ENCODE data around the gene BIRC7. TPM values are rescaled to one million over a fixed set of nuclear protein-coding genes. Genes with fewer than 3 reads are reported as not detected.

Gene BIRC7
- total and polyA plus RNA-seq, 2 donors from 2014 or later = 0.30 to 4.0 TPM

DNA sequence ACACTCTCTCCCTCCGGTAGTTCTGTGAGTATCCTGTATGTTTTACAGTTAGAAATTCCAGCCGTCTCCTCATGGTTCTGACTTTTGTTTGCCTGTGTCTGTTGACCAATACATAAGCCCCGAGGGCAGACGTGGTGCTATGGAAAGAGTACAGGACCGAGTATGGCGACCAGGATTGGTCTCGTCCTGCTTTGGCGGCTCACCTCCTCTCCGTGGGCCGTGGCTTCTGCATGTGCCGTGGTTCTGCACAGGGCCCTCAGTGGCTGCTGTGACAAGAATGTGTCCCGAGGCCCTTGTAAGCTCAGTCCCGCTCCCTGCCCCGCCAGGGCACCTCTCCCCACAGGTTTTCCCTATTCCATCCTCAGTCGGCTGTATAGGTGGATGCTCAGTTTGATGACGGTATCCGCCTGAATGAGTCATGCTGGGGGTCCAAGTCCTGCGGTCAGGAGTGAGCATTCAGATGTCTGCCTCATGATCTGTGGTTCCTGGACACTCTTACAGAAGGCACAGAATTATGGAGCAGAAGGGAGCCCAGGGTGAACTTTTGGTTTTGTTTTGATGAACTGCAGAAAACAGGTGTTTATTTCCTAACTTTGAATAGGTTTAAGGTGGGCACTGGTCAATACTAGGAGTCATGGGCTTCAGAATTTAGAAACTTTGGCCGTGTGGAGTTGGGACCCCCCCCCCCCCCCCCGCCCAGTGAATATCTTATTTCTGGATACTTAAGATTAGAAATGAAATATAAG, 38.1 kb downstream of the BIRC7 start:
- FAIRE-seq (no peak), DNase-seq (no peak)
- no peaks in the 10 kb centered on the region for H3K27me3 ChIP-seq (ENCODE audit: control insufficient read depth, insufficient read depth, low read length)
- peaks cover 0 to 13% (median 9%) of the 10 kb centered on the region in 3 donors for H3K4me1 ChIP-seq (ENCODE audit: control insufficient read depth in 2 of 3, insufficient read depth in 2 of 3, low read depth in 1 of 3, low read length in 3 of 3)
- H3K4me3 ChIP-seq (ENCODE audit: low read length in 3 of 3) = peak overlapping the region; percentile 64 to 85 (median 73)
- intact Hi-C loops (cut with DNase I) = no loop called here
- H3K9me3 ChIP-seq (ENCODE audit: control insufficient read depth in 2 of 3, insufficient read depth in 1 of 3, low read length in 3 of 3) = no peaks in the 10 kb centered on the region
- TF ChIP-seq, protein P1, sequence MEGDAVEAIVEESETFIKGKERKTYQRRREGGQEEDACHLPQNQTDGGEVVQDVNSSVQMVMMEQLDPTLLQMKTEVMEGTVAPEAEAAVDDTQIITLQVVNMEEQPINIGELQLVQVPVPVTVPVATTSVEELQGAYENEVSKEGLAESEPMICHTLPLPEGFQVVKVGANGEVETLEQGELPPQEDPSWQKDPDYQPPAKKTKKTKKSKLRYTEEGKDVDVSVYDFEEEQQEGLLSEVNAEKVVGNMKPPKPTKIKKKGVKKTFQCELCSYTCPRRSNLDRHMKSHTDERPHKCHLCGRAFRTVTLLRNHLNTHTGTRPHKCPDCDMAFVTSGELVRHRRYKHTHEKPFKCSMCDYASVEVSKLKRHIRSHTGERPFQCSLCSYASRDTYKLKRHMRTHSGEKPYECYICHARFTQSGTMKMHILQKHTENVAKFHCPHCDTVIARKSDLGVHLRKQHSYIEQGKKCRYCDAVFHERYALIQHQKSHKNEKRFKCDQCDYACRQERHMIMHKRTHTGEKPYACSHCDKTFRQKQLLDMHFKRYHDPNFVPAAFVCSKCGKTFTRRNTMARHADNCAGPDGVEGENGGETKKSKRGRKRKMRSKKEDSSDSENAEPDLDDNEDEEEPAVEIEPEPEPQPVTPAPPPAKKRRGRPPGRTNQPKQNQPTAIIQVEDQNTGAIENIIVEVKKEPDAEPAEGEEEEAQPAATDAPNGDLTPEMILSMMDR (IDR thresholded peaks at IDR 0.05; ENCODE audit: borderline replicate concordance, extremely low read depth, insufficient read depth) = no peak
- H3K27ac ChIP-seq (ENCODE audit: low read depth in 2 of 2, low read length in 2 of 2) = no peak overlapping the region
- H3K9ac ChIP-seq (ENCODE audit: low read length in 3 of 3) = peak overlapping the region; percentile 47 to 81 (median 80)
- peaks cover 0 to 9% (median 2%) of the 10 kb centered on the region in 3 donors for H3K36me3 ChIP-seq (ENCODE audit: control insufficient read depth in 2 of 3, insufficient read depth in 3 of 3, low read length in 3 of 3)

DNA sequence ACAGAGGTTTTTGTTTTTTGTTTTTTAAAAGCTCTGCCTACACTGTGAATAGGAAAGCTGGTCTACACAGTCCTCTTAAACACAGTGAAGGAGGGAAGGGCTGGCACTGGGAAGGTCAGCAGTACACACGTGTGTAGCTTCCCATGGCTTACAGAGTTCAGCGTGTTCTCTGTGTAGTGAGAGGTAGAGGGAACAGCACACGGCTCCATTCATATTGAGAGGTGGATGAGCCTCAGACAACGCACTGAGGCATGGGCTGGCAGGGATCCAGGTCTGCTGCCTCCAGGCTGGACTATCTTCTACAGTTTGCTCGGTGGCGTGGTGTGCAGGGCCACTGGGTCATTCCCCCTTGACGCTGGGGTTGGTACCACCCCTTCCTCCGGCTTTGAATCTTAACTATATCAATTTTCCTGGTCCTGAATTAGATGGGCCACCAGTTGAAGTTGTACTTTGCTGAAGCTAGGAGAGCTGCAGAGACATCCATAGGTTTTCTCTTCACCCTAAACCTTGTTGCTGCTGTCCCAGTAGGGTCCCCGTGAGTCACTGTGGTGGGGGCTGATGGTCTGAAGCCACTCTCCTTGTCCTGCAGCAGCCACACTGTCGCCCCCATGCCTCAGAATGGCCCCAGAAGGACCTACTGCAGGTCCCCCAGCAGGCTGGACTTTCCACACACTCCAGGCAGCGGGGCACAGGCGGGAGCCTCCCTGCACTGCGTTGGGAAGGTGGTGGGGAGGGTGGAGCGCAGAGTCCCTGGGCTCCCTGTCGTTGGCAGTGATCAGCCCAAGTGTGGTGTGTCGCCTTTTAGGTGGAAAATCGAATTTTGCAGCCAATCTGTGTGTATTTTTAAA, 38.9 kb downstream of the BIRC7 start:
- H3K27me3 ChIP-seq (ENCODE audit: control insufficient read depth, insufficient read depth, low read length) = no peaks in the 10 kb centered on the region
- TF ChIP-seq, protein P1 (IDR thresholded peaks at IDR 0.05; ENCODE audit: borderline replicate concordance, extremely low read depth, insufficient read depth) = no peak
- no peaks in the 10 kb centered on the region for H3K9me3 ChIP-seq (ENCODE audit: control insufficient read depth in 2 of 3, insufficient read depth in 1 of 3, low read length in 3 of 3)
- peaks cover 0 to 13% (median 9%) of the 10 kb centered on the region in 3 donors for H3K4me1 ChIP-seq (ENCODE audit: control insufficient read depth in 2 of 3, insufficient read depth in 2 of 3, low read depth in 1 of 3, low read length in 3 of 3)
- intact Hi-C loops (cut with DNase I) = no loop called here
- DNase-seq (no peak), FAIRE-seq (no peak)
- peak overlapping the region in 1 of 3 donors; percentile 12 for H3K9ac ChIP-seq (ENCODE audit: low read length in 3 of 3)
- H3K27ac ChIP-seq (ENCODE audit: low read depth in 2 of 2, low read length in 2 of 2) = no peak overlapping the region
- H3K4me3 ChIP-seq (ENCODE audit: low read length in 3 of 3) = no peak overlapping the region
- H3K36me3 ChIP-seq (ENCODE audit: control insufficient read depth in 2 of 3, insufficient read depth in 3 of 3, low read length in 3 of 3) = peaks cover 2 to 13% (median 3%) of the 10 kb centered on the region in 3 donors

DNA sequence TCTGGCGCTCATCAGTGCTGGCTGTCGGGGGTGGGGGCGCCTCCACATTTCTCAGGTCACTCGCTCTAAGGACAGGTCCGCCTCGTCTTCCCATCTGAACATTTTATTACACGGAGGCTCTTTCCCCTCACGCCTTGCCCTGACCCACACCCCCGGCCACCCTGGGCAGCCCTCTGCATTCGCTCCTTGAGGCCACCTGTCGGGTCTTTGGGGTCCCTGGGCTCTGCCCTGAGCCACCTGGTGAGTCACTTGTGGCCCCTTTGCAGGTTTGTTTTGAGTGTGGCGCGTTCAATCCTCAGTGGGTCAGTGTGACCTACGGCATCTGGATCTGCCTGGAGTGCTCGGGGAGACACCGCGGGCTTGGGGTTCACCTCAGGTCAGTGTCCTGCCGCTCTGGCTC, 40.1 kb downstream of the BIRC7 start:
- DNase-seq = no peak
- Histone ChIP-seq H3K27ac (ENCODE audit: low read depth in 2 of 2, low read length in 2 of 2) (no peak overlapping the region), H3K36me3 (ENCODE audit: control insufficient read depth in 2 of 3, insufficient read depth in 3 of 3, low read length in 3 of 3) (peaks cover under 1 to 13% (median 10%) of the 10 kb centered on the region in 3 donors), H3K9ac (ENCODE audit: low read length in 3 of 3) (no peak overlapping the region), H3K4me3 (ENCODE audit: low read length in 3 of 3) (no peak overlapping the region), H3K4me1 (ENCODE audit: control insufficient read depth in 2 of 3, insufficient read depth in 2 of 3, low read depth in 1 of 3, low read length in 3 of 3) (peaks cover 0 to 13% (median 9%) of the 10 kb centered on the region in 3 donors), H3K9me3 (ENCODE audit: control insufficient read depth in 2 of 3, insufficient read depth in 1 of 3, low read length in 3 of 3) (no peaks in the 10 kb centered on the region), H3K27me3 (ENCODE audit: control insufficient read depth, insufficient read depth, low read length) (no peaks in the 10 kb centered on the region)
- TF ChIP-seq, protein P1 (IDR thresholded peaks at IDR 0.05; ENCODE audit: borderline replicate concordance, extremely low read depth, insufficient read depth) = no peak
- intact Hi-C loops (cut with DNase I) = no loop called here
- no peak for FAIRE-seq
